NOMO-1 (cell line): Measurements from ENCODE around the gene SHOC2.

Experiments
- DNase-seq, 2 experiments: peaks; one replicate each; lab custom pipeline; 2025; ENCODE audit not compliant: unreplicated experiment in 2 of 2; lab: John Stamatoyannopoulos, UW

SHOC2 gene

DNA sequence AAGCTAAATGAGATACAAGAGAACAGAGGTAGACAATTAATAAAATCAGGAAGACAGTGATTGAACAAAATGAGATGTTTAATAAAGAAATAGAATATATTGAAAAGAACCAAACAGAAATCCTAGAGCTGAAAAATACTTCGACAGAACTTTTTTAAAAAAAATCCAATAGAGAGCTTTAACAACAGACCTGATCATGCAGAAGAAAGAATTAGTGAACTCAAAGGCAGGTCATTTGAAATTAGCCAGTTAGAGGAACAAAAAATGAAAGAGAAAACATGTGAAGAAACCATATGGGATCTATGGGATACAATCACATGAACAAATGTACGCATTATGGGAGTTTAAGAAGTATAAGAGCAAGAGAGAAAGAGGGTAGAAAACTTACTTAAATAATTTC lies 120.1 kb downstream of the SHOC2 start:
- no peak for DNase-seq

DNA sequence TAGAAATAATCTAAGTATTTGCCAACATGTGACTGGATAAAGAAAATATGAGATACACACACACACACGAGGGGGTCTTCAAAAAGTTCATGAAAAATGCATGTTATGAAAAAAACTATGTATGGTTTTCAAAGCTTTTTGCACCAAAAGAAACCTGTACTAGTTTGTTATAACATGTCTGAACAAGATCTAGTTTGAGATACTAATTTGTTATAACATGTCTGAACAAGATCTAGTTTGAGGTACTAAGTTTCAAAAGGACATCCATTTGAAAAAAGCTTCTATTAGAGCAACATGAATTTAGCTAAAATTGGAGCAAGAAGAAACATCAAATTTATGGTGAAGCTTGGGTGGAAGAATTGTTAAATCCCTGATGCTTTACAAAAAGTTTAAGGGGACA lies 137.6 kb downstream of the SHOC2 start:
- DNase-seq: no peak
